Measurements from ENCODE around the gene DECR2. TPM values are rescaled to one million over a fixed set of nuclear protein-coding genes. Genes with fewer than 3 reads are reported as not detected.

The DECR2 gene
- total RNA-seq, 2 experiments from 2014 or later = 8.0 to 14.4 TPM

GRCh38 chr16:454397-454940, 52.8 kb downstream of the DECR2 start:
- H2AFZ ChIP-seq (ENCODE audit: low read length) = no peak overlapping the region
- no peaks in the 10 kb centered on the region for H3K9me3 ChIP-seq (ENCODE audit: low read length)
- no peaks in the 10 kb centered on the region for H3K79me2 ChIP-seq (ENCODE audit: insufficient read depth, low read depth, low read length)
- ChIA-PET POLR2A (interaction anchor here (0.6 to 1.0 kb wide), 2 partner anchors 10 to 102 kb away, joined by 3 to 4 read pairs; no protein-coding TSS in a partner anchor), CTCF (ENCODE audit: unreplicated experiment) (no interaction called here)
- TF ChIP-seq EZH2phosphoT487 (IDR thresholded peaks at IDR 0.05; ENCODE audit: borderline replicate concordance, low read depth, low read length) = no peak
- TF ChIP-seq, protein P1, sequence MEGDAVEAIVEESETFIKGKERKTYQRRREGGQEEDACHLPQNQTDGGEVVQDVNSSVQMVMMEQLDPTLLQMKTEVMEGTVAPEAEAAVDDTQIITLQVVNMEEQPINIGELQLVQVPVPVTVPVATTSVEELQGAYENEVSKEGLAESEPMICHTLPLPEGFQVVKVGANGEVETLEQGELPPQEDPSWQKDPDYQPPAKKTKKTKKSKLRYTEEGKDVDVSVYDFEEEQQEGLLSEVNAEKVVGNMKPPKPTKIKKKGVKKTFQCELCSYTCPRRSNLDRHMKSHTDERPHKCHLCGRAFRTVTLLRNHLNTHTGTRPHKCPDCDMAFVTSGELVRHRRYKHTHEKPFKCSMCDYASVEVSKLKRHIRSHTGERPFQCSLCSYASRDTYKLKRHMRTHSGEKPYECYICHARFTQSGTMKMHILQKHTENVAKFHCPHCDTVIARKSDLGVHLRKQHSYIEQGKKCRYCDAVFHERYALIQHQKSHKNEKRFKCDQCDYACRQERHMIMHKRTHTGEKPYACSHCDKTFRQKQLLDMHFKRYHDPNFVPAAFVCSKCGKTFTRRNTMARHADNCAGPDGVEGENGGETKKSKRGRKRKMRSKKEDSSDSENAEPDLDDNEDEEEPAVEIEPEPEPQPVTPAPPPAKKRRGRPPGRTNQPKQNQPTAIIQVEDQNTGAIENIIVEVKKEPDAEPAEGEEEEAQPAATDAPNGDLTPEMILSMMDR (conservative IDR thresholded peaks at IDR 0.05; ENCODE audit: low read length) = no peak
- H3K9me2 ChIP-seq (ENCODE audit: insufficient read depth, low read length) = no peaks in the 10 kb centered on the region
- no peaks in the 10 kb centered on the region for H3K36me3 ChIP-seq (ENCODE audit: insufficient read depth, low read length)
- H3K4me3 ChIP-seq (ENCODE audit: low read depth, low read length, poor library complexity, severe bottlenecking) = no peak overlapping the region
- DNase-seq (ENCODE audit: low spot score) = no peak
- BruUV-seq (replicated peaks) = no TSS peak
- intact Hi-C loops (cut with micrococcal nuclease; ENCODE audit: unreplicated experiment) = no loop called here
- peaks cover 9% of the 10 kb centered on the region for H3K4me1 ChIP-seq (ENCODE audit: insufficient read depth, low read length, poor library complexity, severe bottlenecking)
- H3K4me2 ChIP-seq (ENCODE audit: low read length) = no peak overlapping the region
- H4K20me1 ChIP-seq (ENCODE audit: insufficient read depth, low read length) = no peaks in the 10 kb centered on the region
- no peak overlapping the region for H3K27ac ChIP-seq (ENCODE audit: low read depth, low read length, poor library complexity, severe bottlenecking)

DNA sequence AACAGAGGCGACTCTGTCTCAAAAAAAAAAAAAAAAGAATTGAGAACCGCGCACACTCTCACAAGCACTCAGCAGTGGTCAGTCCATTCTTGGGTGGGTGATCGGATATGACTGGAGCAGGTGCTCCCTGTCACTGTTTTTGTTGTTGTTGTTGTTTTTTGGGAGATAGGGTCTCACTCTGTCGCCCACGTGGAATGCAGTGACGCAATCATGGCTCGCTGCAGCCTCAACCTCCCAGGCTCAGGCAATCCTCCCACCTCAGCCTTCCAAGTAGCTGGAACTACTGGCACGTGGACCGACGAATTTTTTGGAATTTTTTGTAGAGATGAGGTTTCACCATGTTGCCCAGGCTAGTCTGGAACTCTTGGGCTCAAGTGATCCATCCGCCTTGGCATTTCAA, 53.8 kb downstream of the DECR2 start:
- POLR2A ChIA-PET = interaction anchor here (0.6 kb wide), 1 partner anchor 11 kb away, joined by 3 read pairs; no protein-coding TSS in a partner anchor
- BruUV-seq (replicated peaks) = no TSS peak
- intact Hi-C loops (cut with micrococcal nuclease; ENCODE audit: unreplicated experiment) = no loop called here

More for the DNA sequence above, 53.8 kb downstream of the DECR2 start:
- no peak overlapping the region for H3K4me2 ChIP-seq (ENCODE audit: low read length)
- no peaks in the 10 kb centered on the region for H3K9me3 ChIP-seq (ENCODE audit: low read length)
- CTCF ChIA-PET (ENCODE audit: unreplicated experiment) = no interaction called here
- H3K79me2 ChIP-seq (ENCODE audit: insufficient read depth, low read depth, low read length) = 0 out of 2 replicates have a peak, but pooled peaks cover 4% of the 10 kb centered on the region
- no peak overlapping the region for H2AFZ ChIP-seq (ENCODE audit: low read length)
- no peaks in the 10 kb centered on the region for H4K20me1 ChIP-seq (ENCODE audit: insufficient read depth, low read length)
- no peak overlapping the region for H3K4me3 ChIP-seq (ENCODE audit: low read depth, low read length, poor library complexity, severe bottlenecking)
- H3K4me1 ChIP-seq (ENCODE audit: insufficient read depth, low read length, poor library complexity, severe bottlenecking) = peaks cover 2% of the 10 kb centered on the region
- TF ChIP-seq, protein P1 (conservative IDR thresholded peaks at IDR 0.05; ENCODE audit: low read length) = no peak
- TF ChIP-seq EZH2phosphoT487 (IDR thresholded peaks at IDR 0.05; ENCODE audit: borderline replicate concordance, low read depth, low read length) = no peak
- no peak for DNase-seq (ENCODE audit: low spot score)
- H3K27ac ChIP-seq (ENCODE audit: low read depth, low read length, poor library complexity, severe bottlenecking) = no peak overlapping the region
- no peaks in the 10 kb centered on the region for H3K9me2 ChIP-seq (ENCODE audit: insufficient read depth, low read length)
- H3K36me3 ChIP-seq (ENCODE audit: insufficient read depth, low read length) = no peaks in the 10 kb centered on the region

Data from OCI-LY7 (cell line).